Measurements from ENCODE around the gene PTPN21. TPM values are rescaled to one million over a fixed set of nuclear protein-coding genes. Genes with fewer than 3 reads are reported as not detected.

The PTPN21 gene
- total and polyA plus RNA-seq, 9 of the 15 experiments (the other 6 are each of a cell fraction or from before 2014, with no cell fraction given): 0.06 to 1.9 (median 0.94) TPM

- no peak for TF ChIP-seq NCOA1 (IDR thresholded peaks at IDR 0.05; ENCODE audit: low read depth)
- no peak for TF ChIP-seq RBM22 (IDR thresholded peaks at IDR 0.05; ENCODE audit: low read depth, low read length, poor library complexity, severe bottlenecking)
- no peak for TF ChIP-seq MTA2 (IDR thresholded peaks at IDR 0.05; ENCODE audit: low read depth)
- no peak for TF ChIP-seq SRSF3 (IDR thresholded peaks at IDR 0.05; ENCODE audit: insufficient read depth, low read length)
- TF ChIP-seq, protein P1, sequence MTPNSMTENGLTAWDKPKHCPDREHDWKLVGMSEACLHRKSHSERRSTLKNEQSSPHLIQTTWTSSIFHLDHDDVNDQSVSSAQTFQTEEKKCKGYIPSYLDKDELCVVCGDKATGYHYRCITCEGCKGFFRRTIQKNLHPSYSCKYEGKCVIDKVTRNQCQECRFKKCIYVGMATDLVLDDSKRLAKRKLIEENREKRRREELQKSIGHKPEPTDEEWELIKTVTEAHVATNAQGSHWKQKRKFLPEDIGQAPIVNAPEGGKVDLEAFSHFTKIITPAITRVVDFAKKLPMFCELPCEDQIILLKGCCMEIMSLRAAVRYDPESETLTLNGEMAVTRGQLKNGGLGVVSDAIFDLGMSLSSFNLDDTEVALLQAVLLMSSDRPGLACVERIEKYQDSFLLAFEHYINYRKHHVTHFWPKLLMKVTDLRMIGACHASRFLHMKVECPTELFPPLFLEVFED (CRISPR knock-in tag; conservative IDR thresholded peaks at IDR 0.05): no peak
Observed at GRCh38 chr14:88554457-88555286, at the start of gene PTPN21 (continued).

DNA sequence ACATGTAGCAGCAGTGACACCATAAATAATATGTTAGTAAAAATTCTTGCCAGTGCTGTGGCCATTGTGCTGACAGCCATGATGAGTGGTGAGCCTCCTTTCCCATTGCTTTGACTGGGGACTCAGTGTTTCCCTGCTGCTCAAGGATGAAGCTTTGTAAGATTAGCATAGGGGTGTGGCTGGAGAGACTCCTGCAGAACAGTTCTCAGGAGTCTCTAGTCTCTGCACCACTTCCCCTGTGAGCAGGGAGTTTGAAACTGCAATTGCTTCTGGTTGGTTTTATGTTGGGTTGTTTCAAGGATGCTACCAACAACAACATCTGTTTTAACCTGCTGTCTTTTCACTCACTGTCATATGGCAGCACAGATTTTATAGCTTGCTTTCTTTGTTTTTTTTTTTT is 49.4 kb upstream of the PTPN21 start:
- Histone ChIP-seq H3K4me2 (ENCODE audit: insufficient read depth, low read length) (no peak overlapping the region), H2AFZ (ENCODE audit: low read depth, low read length) (no peak overlapping the region), H3K9ac (ENCODE audit: insufficient read depth in 1 of 2, low read depth in 2 of 2, low read length in 2 of 2) (no peak overlapping the region), H3K9me3 (replicated peaks; ENCODE audit: control insufficient read depth, insufficient read depth, low read depth, low read length) (no peaks in the 10 kb centered on the region), H3K27ac (ENCODE audit: extremely low read depth, low read depth, low read length) (no peak overlapping the region), H4K20me1 (replicated peaks; ENCODE audit: control insufficient read depth, insufficient read depth, low read length) (no peaks in the 10 kb centered on the region), H3K4me1 (replicated peaks in 1 of 2; ENCODE audit: control insufficient read depth in 2 of 2, insufficient read depth in 2 of 2, low read length in 2 of 2) (no peaks in the 10 kb centered on the region), H3K27me3 (ENCODE audit: control insufficient read depth in 2 of 2, insufficient read depth in 2 of 2, low read length in 2 of 2) (no peaks in the 10 kb centered on the region), H3K4me3 (no peak overlapping the region), H3K36me3 (ENCODE audit: control insufficient read depth, insufficient read depth, low read length) (peaks cover 82% of the 10 kb centered on the region), H3K9me1 (ENCODE audit: control insufficient read depth, insufficient read depth, low read length) (no peaks in the 10 kb centered on the region), H3K79me2 (ENCODE audit: control insufficient read depth, insufficient read depth, low read length) (no peaks in the 10 kb centered on the region)
- in situ Hi-C loops (cut with MboI) (no loop called here), intact Hi-C loops (cut with micrococcal nuclease) (no loop called here)
- no TSS peak for BruUV-seq (replicated peaks)
- DNase-seq (ENCODE audit: extremely low read depth in 1 of 4, low spot score in 3 of 4): no peak
- ChIA-PET POLR2A (no interaction called here), CTCF (ENCODE audit: low intra/inter-chr PET ratio) (no interaction called here)
- FAIRE-seq: no peak
- TF ChIP-seq ZNF766 (CRISPR knock-in tag; conservative IDR thresholded peaks at IDR 0.05) (no peak), ZNF408 (CRISPR knock-in tag; IDR thresholded peaks at IDR 0.05; ENCODE audit: low read depth) (no peak), ZBTB9 (CRISPR knock-in tag; IDR thresholded peaks at IDR 0.05) (no peak), POLR2H (tag; IDR thresholded peaks at IDR 0.05; ENCODE audit: low read depth) (no peak), CBFB (CRISPR knock-in tag; IDR thresholded peaks at IDR 0.05) (no peak), MXI1 (IDR thresholded peaks at IDR 0.05; ENCODE audit: low read depth, low read length) (no peak), THRAP3 (IDR thresholded peaks at IDR 0.05; ENCODE audit: borderline replicate concordance) (no peak)
- no peak for ATAC-seq
